AG08395 (cell line): ENCODE data around the gene MED29.

Experiments
- DNase-seq: peaks from one replicate; pipeline ENCODE4 v3.0.0; 2012; ENCODE audit warnings: mixed read lengths, low spot score

The MED29 gene

DNA sequence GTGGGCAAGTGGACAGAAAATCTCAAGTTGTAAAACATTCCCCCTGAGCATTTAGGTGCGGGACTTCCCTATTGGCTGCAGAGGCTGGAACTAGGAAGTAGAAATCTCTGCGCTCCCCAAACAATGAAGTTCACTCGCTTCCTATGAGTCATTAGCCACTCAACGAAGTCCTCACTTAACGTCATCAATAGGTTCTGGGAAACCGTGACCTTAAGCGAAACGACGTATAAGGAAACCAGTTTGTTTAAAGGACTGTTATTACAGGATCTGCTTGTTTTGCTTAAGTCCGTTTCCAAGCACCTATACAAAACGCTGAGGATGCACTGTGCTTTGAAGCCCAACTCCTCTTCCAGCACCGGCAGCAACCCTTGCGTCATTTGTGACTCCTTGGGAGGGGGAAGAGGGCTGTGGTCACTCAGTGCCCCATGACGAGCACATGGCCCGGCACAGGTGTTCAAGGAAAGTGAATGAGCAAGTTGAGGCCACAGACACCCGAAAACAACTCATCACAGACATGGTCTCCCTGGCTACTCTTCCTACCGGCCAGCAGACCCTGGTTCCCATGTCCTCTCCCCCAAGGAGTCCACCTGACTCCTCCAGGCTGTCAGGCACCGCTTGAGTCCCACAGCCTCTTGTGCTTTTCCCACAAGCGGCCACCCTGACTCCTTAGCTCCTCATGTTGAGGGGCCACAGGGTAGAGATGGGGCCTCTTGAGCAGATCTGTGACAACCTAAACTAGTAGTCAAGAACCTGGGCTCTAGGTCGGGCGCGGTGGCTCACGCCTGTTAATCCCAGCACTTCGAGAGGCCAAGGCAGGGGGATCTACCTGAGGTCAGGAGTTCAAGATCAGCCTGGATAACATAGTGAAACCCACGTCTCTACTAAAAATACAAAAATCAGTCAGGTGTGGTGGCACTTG, 39.8 kb downstream of the MED29 start:
- no peak for DNase-seq

DNA sequence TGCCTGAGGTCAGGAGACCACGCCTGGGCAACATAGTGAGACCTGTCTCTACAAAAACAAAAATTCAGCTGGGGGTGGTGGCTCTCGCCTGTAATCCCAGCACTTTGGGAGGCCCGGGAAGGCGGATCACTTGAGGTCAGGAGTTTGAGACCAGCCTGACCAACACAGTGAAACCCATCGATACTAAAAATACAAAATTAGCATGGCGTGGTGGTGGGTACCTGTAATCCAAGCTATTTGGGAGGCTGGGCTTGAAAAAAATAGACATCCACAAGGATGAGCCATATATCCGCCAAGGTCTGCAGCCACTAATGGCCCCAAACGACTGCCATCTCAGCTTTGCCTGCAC, 41.5 kb downstream of the MED29 start:
- DNase-seq = no peak

- no peak for DNase-seq
Measured at GRCh38 chr19:39433480-39434079, 42.4 kb downstream of the MED29 start.

- no peak for DNase-seq
Measured at GRCh38 chr19:39434123-39435076, 43.2 kb downstream of the MED29 start.

DNA sequence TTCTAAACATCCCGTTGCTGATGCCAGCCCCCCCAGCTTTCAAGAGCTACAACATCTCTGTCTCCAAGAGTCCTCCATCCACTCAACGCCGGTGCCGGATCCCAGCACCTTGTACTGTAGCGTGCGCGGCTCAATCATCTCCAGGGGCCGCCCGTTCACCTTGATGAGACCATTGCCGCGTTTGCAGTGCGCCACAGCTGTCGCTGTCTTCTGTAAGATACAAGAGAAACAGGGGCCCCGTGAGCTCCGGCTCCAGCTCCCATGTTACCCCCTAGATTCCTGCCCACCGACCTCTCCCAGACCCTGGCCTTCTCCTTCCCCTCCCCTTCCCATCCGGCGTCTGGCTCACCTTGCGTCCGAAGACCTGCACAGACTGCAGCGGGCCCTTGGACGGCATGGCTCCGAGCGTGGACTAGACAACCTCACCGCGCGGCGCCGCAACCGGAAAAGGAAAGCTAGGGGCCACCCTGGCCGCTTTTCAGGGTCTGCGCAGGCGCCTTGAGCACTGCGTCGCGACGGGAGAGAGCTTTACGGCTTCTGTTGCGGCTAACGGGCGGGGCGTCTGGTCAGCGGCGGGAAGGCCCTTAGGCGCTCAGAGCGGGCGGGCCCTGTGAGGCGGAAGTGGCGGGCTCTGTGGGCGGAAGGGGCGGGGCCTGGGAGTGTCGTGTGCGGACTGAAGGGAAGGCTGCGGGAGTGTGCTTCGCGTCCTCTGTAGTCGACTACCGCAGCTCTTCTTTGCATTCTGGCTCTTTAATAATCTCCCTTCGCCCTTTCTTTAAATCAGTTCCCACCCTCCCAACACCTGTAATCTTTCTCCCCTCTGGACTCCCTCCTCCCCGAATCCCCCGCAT, 44.5 kb downstream of the MED29 start, which contains the start of gene RPS16:
RPS16 (minus strand) TSS at position 451 of the 851 bp plus-strand sequence; CDS start at position 397, 54 bp downstream.
- peak; percentile 97 for DNase-seq

DNA sequence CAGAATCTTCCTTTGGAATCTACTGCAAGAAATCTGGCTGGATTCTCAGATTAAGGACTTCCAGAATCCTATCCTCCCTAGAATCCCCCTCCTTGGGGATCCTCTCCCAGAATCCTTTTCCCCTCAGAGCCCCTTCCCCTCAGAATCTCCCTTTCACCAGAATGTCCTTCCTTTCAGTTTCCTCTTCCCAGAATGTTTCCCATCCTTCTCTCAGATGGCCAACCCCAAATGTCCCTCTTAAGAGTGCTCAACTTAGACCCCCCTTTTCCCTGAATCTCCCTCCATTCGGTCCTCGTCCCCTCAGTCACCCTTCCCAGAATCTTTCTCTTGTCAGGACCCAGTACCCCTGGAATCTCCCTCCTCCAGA, 45.2 kb downstream of the MED29 start:
- DNase-seq = no peak

- DNase-seq = no peak
Measured at GRCh38 chr19:39438270-39438934, 47.2 kb downstream of the MED29 start.

DNA sequence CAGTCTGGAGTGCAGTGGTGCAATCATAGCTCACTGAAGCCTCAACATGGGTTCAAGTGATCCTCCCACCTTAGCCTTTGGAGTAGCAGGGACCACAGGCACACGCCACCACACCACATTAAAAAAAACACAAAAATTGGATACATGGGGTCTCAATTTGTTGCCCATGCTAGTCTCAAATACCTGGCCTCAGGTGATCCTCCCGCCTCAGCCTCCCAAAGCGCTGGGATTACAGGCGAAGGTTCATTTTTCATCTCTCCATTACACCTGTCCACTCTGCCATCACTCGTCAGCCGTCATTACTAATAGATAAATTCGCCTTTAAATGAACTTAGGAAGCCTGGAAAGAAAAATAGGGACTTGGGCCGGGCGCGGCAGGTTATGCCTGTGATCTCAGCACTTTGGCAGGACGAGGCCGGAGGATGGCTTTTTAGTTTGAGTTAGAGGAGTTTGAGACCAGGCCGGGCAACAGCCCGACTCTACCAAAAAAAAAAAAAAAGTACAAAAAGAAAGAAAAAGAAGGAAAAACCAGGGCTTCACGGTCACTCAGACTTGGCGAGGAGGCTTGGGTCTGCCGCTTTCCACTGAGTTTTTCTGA, 53.5 kb downstream of the MED29 start:
- DNase-seq = no peak

- DNase-seq = peak; percentile 98
Measured at GRCh38 chr19:39445196-39446111, 54.3 kb downstream of the MED29 start, which contains the start of gene SUPT5H. Gene SUPT5H, plus strand, starts transcription at chr19:39445582. Its CDS starts 309 bp downstream, at chr19:39445891.

- no peak for DNase-seq
Measured at GRCh38 chr19:39446365-39447084, 55.3 kb downstream of the MED29 start.

DNA sequence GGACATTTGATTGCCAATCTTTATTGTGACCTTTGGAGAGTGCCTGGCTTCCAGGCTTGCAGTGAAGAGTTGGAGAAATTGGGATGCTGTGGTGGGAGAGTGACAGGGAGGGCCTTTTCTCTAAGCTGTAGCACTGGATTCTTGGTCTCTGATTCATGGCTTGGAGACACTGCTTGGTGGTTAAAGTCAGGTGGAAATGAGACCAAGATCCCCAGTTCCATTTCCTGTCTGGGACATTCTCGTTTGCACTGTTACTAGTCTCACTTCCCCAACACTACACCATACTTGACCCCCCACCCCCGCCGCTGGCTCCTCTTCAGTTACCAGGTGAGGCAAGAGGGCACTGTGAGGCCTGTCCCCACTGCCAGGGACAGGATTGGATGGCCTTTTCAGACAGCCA, 57.1 kb downstream of the MED29 start:
- DNase-seq = peak; percentile 70

DNA sequence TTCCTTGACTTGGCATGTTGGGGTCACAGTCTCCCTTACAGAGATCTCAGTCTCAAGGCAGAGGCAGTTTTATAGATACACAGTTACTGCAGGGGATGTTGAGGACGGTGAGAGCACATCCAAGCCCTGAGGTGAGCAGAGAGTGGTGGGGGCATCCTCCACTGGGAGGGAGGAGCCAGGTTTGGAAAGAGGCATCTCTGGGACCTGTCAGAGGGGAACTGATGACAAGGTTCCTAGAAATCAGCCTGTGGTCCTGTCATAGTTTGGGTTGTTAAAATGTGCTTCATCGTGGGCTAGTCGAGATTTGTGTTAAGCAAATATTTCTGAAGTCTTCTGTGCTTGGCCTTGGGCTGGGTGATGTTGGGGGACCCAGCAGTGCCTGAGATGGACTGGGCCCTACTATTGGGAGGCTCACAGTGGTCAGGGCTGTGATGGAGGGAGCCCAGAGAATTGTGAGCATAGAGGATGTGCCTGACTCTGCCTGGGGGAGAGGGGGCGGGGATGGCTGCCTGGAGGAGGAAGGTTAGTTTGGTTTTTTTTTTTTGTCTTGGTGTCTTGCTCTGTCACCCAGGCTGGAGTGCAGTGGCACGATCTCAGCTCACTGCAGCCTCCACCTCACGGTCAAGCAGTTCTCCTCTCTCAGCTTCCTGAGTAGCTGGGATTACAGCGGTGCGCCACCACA, 58.1 kb downstream of the MED29 start:
- no peak for DNase-seq
